GM19455 (cell line): ENCODE results near the gene TCF7L1.
"Not testable (repeated sequence)": the region's sequence is repeated elsewhere in the genome, so short reads cannot be mapped to it uniquely, and the experiment has no call there.

Experiments
- ATAC-seq: cut with Tn5 transposase; IDR thresholded peaks from one replicate; pipeline ENCODE4 v1.9.1; 2021; ENCODE audit not compliant: unreplicated experiment

Gene TCF7L1

GRCh38 chr2:85181134-85181631 is 48.0 kb downstream of the TCF7L1 start:
- ATAC-seq = no peak

- ATAC-seq = no peak
Observed at GRCh38 chr2:85181844-85182456, 48.8 kb downstream of the TCF7L1 start.

GRCh38 chr2:85183076-85183475 is 49.9 kb downstream of the TCF7L1 start:
- ATAC-seq = no peak

GRCh38 chr2:85183479-85183878 is 50.3 kb downstream of the TCF7L1 start:
- ATAC-seq = no peak

GRCh38 chr2:85184231-85184630 is 51.0 kb downstream of the TCF7L1 start:
- ATAC-seq = no peak

- ATAC-seq = no peak
Observed at GRCh38 chr2:85184990-85185389, 51.8 kb downstream of the TCF7L1 start.

- no peak for ATAC-seq
Observed at GRCh38 chr2:85185431-85185940, 52.3 kb downstream of the TCF7L1 start.

GRCh38 chr2:85187069-85187468 is 53.9 kb downstream of the TCF7L1 start:
- no peak for ATAC-seq

GRCh38 chr2:85188852-85189251 is 55.7 kb downstream of the TCF7L1 start:
- no peak for ATAC-seq

GRCh38 chr2:85189606-85190270 is 56.5 kb downstream of the TCF7L1 start:
- ATAC-seq = no peak

- ATAC-seq = no peak
Observed at GRCh38 chr2:85191157-85191556, 58.0 kb downstream of the TCF7L1 start.

GRCh38 chr2:85194780-85195480 is 61.7 kb downstream of the TCF7L1 start:
- ATAC-seq = no peak

GRCh38 chr2:85195956-85196355 is 62.8 kb downstream of the TCF7L1 start:
- no peak for ATAC-seq

GRCh38 chr2:85199698-85200097 is 66.5 kb downstream of the TCF7L1 start:
- ATAC-seq = no peak

GRCh38 chr2:85209887-85210286 is 76.7 kb downstream of the TCF7L1 start:
- ATAC-seq = no peak

GRCh38 chr2:85210511-85210910 is 77.3 kb downstream of the TCF7L1 start:
- ATAC-seq = no peak

GRCh38 chr2:85211606-85212005 is 78.4 kb downstream of the TCF7L1 start:
- not testable (repeated sequence) for ATAC-seq

GRCh38 chr2:85212841-85213240 is 79.6 kb downstream of the TCF7L1 start:
- no peak for ATAC-seq

GRCh38 chr2:85213404-85213803 is 80.2 kb downstream of the TCF7L1 start:
- ATAC-seq = no peak

- ATAC-seq = no peak
Observed at GRCh38 chr2:85213901-85214512, 80.8 kb downstream of the TCF7L1 start.

- no peak for ATAC-seq
Observed at GRCh38 chr2:85215081-85215447, 81.9 kb downstream of the TCF7L1 start.
